Measurements from ENCODE around the gene SMIM41.

Gene SMIM41

GRCh38 chr12:52145228-52146088 lies 66.0 kb downstream of the SMIM41 start:
- H3K4me1 ChIP-seq, result no peaks in the 10 kb centered on the region
- no peak overlapping the region for H3K27ac ChIP-seq
- TF ChIP-seq, protein P1, sequence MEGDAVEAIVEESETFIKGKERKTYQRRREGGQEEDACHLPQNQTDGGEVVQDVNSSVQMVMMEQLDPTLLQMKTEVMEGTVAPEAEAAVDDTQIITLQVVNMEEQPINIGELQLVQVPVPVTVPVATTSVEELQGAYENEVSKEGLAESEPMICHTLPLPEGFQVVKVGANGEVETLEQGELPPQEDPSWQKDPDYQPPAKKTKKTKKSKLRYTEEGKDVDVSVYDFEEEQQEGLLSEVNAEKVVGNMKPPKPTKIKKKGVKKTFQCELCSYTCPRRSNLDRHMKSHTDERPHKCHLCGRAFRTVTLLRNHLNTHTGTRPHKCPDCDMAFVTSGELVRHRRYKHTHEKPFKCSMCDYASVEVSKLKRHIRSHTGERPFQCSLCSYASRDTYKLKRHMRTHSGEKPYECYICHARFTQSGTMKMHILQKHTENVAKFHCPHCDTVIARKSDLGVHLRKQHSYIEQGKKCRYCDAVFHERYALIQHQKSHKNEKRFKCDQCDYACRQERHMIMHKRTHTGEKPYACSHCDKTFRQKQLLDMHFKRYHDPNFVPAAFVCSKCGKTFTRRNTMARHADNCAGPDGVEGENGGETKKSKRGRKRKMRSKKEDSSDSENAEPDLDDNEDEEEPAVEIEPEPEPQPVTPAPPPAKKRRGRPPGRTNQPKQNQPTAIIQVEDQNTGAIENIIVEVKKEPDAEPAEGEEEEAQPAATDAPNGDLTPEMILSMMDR (IDR thresholded peaks at IDR 0.05), result no peak
- H3K4me2 ChIP-seq (ENCODE audit: low read length), result no peak overlapping the region
- no peak overlapping the region for H2AFZ ChIP-seq
- H3K36me3 ChIP-seq (ENCODE audit: control insufficient read depth, insufficient read depth, low read length), result no peaks in the 10 kb centered on the region
- no peaks in the 10 kb centered on the region for H3K27me3 ChIP-seq (ENCODE audit: control insufficient read depth, insufficient read depth, low read length)
- no peak overlapping the region for H3K4me3 ChIP-seq (ENCODE audit: low read depth, low read length)
- no peaks in the 10 kb centered on the region for H3K79me2 ChIP-seq
- H3K9ac ChIP-seq, result no peak overlapping the region
- H3K9me3 ChIP-seq (ENCODE audit: control insufficient read depth, low read length), result no peaks in the 10 kb centered on the region

DNA sequence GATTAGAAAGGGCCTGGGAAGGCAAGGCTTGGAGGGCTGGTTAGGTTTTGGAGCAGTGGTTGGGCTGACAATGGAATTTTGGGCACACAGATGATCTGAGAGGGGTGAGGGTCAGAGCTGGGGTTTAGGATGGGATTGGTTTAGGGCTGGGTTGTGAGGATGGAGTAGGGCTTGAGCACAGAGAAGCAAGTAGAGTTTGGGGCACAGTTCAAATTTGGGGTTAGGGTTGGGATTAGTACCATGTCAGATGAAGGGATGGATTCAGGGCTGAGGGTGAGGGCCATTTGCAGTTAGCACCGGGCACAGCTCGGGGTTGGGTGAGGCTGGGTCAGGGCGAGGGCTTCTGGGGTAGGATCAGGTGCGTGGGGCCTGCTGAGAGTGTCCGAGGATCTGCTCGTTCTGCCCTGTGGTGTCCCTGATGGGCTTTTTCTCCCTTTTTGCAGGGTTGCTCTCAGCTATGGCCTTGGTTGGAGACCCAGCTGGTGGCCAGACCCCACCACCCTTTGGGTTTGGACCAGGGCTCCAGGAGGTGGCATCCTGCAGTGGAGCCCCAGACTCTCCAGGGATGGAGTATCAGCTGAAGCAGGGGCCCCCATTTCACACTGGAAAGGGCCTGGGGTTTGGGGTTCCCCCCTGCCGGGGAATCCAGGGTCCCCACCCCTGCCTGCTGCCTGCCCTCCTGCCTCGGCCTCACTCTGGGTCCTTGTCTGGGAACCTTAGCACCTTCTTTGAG lies 66.8 kb downstream of the SMIM41 start:
- Histone ChIP-seq H3K79me2 (no peaks in the 10 kb centered on the region), H3K4me3 (ENCODE audit: low read depth, low read length) (no peak overlapping the region), H3K9me3 (ENCODE audit: control insufficient read depth, low read length) (no peaks in the 10 kb centered on the region), H3K27me3 (ENCODE audit: control insufficient read depth, insufficient read depth, low read length) (no peaks in the 10 kb centered on the region), H3K36me3 (ENCODE audit: control insufficient read depth, insufficient read depth, low read length) (no peaks in the 10 kb centered on the region), H3K4me1 (no peaks in the 10 kb centered on the region), H3K9ac (no peak overlapping the region), H2AFZ (no peak overlapping the region), H3K27ac (no peak overlapping the region), H3K4me2 (ENCODE audit: low read length) (no peak overlapping the region)
- TF ChIP-seq, protein P1 (IDR thresholded peaks at IDR 0.05), result no peak

DNA sequence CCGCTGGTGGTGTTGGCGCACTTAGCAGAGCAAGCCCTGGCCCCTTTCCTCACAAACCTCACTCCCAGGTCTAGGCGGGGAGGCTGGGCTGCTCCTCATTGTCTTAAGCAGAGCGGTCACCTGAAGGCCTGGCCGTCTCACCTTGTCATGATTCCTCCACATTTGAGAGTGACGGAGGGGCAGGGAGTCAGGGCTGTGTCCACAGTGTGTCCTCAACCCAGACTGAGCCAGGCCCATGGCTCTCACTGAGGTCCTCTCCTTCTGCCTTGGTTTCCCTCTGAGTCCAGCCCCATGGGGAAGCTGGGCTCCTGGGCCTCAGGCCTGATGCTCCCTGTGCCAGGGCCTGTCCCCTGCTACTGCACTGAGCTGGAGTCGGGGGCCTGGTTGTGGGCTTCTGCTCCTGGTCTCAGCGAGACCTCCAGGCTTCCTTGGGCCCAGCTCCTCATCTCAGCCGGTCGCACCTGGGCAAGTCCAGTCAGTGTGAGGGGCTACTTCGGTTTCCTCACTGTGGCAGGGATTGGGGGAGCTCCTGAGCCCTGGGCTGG lies 67.4 kb downstream of the SMIM41 start:
- Histone ChIP-seq H3K4me1 (no peaks in the 10 kb centered on the region), H3K27ac (no peak overlapping the region), H3K79me2 (no peaks in the 10 kb centered on the region), H3K27me3 (ENCODE audit: control insufficient read depth, insufficient read depth, low read length) (no peaks in the 10 kb centered on the region), H3K9me3 (ENCODE audit: control insufficient read depth, low read length) (no peaks in the 10 kb centered on the region), H3K4me3 (ENCODE audit: low read depth, low read length) (no peak overlapping the region), H3K36me3 (ENCODE audit: control insufficient read depth, insufficient read depth, low read length) (no peaks in the 10 kb centered on the region), H3K4me2 (ENCODE audit: low read length) (no peak overlapping the region), H3K9ac (no peak overlapping the region), H2AFZ (no peak overlapping the region)
- TF ChIP-seq, protein P1 (IDR thresholded peaks at IDR 0.05), result no peak

- Histone ChIP-seq H2AFZ (no peak overlapping the region), H3K4me1 (no peaks in the 10 kb centered on the region), H3K4me3 (ENCODE audit: low read depth, low read length) (no peak overlapping the region), H3K27ac (no peak overlapping the region), H3K9me3 (ENCODE audit: control insufficient read depth, low read length) (no peaks in the 10 kb centered on the region), H3K79me2 (no peaks in the 10 kb centered on the region), H3K36me3 (ENCODE audit: control insufficient read depth, insufficient read depth, low read length) (no peaks in the 10 kb centered on the region), H3K9ac (no peak overlapping the region), H3K4me2 (ENCODE audit: low read length) (no peak overlapping the region), H3K27me3 (ENCODE audit: control insufficient read depth, insufficient read depth, low read length) (no peaks in the 10 kb centered on the region)
- TF ChIP-seq, protein P1 (IDR thresholded peaks at IDR 0.05), result no peak
Measured at GRCh38 chr12:52147367-52147963, 68.0 kb downstream of the SMIM41 start.
